ENCODE data around the gene CDC42EP4.

The CDC42EP4 gene

GRCh38 chr17:73359352-73359751 lies 47.6 kb upstream of the CDC42EP4 start:
- TF ChIP-seq TSHZ2 (CRISPR knock-in tag; IDR thresholded peaks at IDR 0.05) (no peak), ISL1 (CRISPR knock-in tag; IDR thresholded peaks at IDR 0.05) (no peak), CSDC2 (CRISPR knock-in tag; IDR thresholded peaks at IDR 0.05) (no peak), TCF4 (CRISPR knock-in tag; IDR thresholded peaks at IDR 0.05; ENCODE audit: borderline replicate concordance) (no peak), ZFP3 (CRISPR knock-in tag; IDR thresholded peaks at IDR 0.05) (no peak), PATZ1 (CRISPR knock-in tag; IDR thresholded peaks at IDR 0.05; ENCODE audit: borderline replicate concordance) (no peak), SNAI2 (CRISPR knock-in tag; IDR thresholded peaks at IDR 0.05) (no peak), TOX (CRISPR knock-in tag; IDR thresholded peaks at IDR 0.05; ENCODE audit: borderline replicate concordance) (no peak), BACH2 (CRISPR knock-in tag; IDR thresholded peaks at IDR 0.05; ENCODE audit: borderline replicate concordance) (no peak), ZNF565 (CRISPR knock-in tag; conservative IDR thresholded peaks at IDR 0.05; ENCODE audit: low read depth) (no peak), ESRRG (CRISPR knock-in tag; IDR thresholded peaks at IDR 0.05) (no peak), RARB (CRISPR knock-in tag; IDR thresholded peaks at IDR 0.05) (no peak), ZNF70 (CRISPR knock-in tag; IDR thresholded peaks at IDR 0.05) (no peak), PPARA (CRISPR knock-in tag; IDR thresholded peaks at IDR 0.05; ENCODE audit: borderline replicate concordance) (no peak), OSR1 (CRISPR knock-in tag; IDR thresholded peaks at IDR 0.05) (no peak), CREB5 (CRISPR knock-in tag; IDR thresholded peaks at IDR 0.05; ENCODE audit: low read depth) (no peak), ARNTL (CRISPR knock-in tag; IDR thresholded peaks at IDR 0.05; ENCODE audit: borderline replicate concordance, low read depth) (no peak), CSRNP3 (CRISPR knock-in tag; IDR thresholded peaks at IDR 0.05) (no peak)
- ATAC-seq = no peak

- TF ChIP-seq ISL1 (CRISPR knock-in tag; IDR thresholded peaks at IDR 0.05) = no peak
- TF ChIP-seq PPARA (CRISPR knock-in tag; IDR thresholded peaks at IDR 0.05; ENCODE audit: borderline replicate concordance) = no peak
- TF ChIP-seq GLIS3 (CRISPR knock-in tag; IDR thresholded peaks at IDR 0.05) = no peak
- TF ChIP-seq TCF4 (CRISPR knock-in tag; IDR thresholded peaks at IDR 0.05; ENCODE audit: borderline replicate concordance) = no peak
- no peak for TF ChIP-seq POU6F1 (CRISPR knock-in tag; IDR thresholded peaks at IDR 0.05; ENCODE audit: borderline replicate concordance, low read depth)
- TF ChIP-seq ESRRG (CRISPR knock-in tag; IDR thresholded peaks at IDR 0.05) = no peak
- TF ChIP-seq TOX (CRISPR knock-in tag; IDR thresholded peaks at IDR 0.05; ENCODE audit: borderline replicate concordance) = no peak
- TF ChIP-seq RARB (CRISPR knock-in tag; IDR thresholded peaks at IDR 0.05) = no peak
- no peak for TF ChIP-seq ZNF565 (CRISPR knock-in tag; conservative IDR thresholded peaks at IDR 0.05; ENCODE audit: low read depth)
- TF ChIP-seq SNAI2 (CRISPR knock-in tag; IDR thresholded peaks at IDR 0.05) = no peak
- no peak for TF ChIP-seq ZNF8 (CRISPR knock-in tag; IDR thresholded peaks at IDR 0.05)
- ATAC-seq = no peak
Measured at GRCh38 chr17:73358668-73359067, 46.9 kb upstream of the CDC42EP4 start.

- no peak for ATAC-seq
- no peak for TF ChIP-seq GLIS3 (CRISPR knock-in tag; IDR thresholded peaks at IDR 0.05)
- no peak for TF ChIP-seq ZC3H10 (CRISPR knock-in tag; IDR thresholded peaks at IDR 0.05)
- TF ChIP-seq SNAI2 (CRISPR knock-in tag; IDR thresholded peaks at IDR 0.05) = no peak
- no peak for TF ChIP-seq PPARA (CRISPR knock-in tag; IDR thresholded peaks at IDR 0.05; ENCODE audit: borderline replicate concordance)
- no peak for TF ChIP-seq ZNF70 (CRISPR knock-in tag; IDR thresholded peaks at IDR 0.05)
- no peak for TF ChIP-seq POU6F1 (CRISPR knock-in tag; IDR thresholded peaks at IDR 0.05; ENCODE audit: borderline replicate concordance, low read depth)
- TF ChIP-seq ISL1 (CRISPR knock-in tag; IDR thresholded peaks at IDR 0.05) = no peak
- no peak for TF ChIP-seq PATZ1 (CRISPR knock-in tag; IDR thresholded peaks at IDR 0.05; ENCODE audit: borderline replicate concordance)
- TF ChIP-seq BACH2 (CRISPR knock-in tag; IDR thresholded peaks at IDR 0.05; ENCODE audit: borderline replicate concordance) = no peak
- TF ChIP-seq TOX (CRISPR knock-in tag; IDR thresholded peaks at IDR 0.05; ENCODE audit: borderline replicate concordance) = no peak
- no peak for TF ChIP-seq RARB (CRISPR knock-in tag; IDR thresholded peaks at IDR 0.05)
- no peak for TF ChIP-seq CREB5 (CRISPR knock-in tag; IDR thresholded peaks at IDR 0.05; ENCODE audit: low read depth)
- TF ChIP-seq CSDC2 (CRISPR knock-in tag; IDR thresholded peaks at IDR 0.05) = no peak
Measured at GRCh38 chr17:73357981-73358380, 46.2 kb upstream of the CDC42EP4 start.

Data from SK-N-SH treated with all-trans-retinoic acid at 6 μM for 48 hours (cell line).